ENCODE measurements around the gene SSBP2. TPM values are rescaled to one million over a fixed set of nuclear protein-coding genes. Genes with fewer than 3 reads are reported as not detected.
A peak's percentile ranks its signal among the peaks of the same experiment; 100 is the strongest.

Gene SSBP2
- total RNA-seq, 3 donors from 2014 or later: 65.5 to 110 (median 76.6) TPM

GRCh38 chr5:81783401-81783800, 32.5 kb upstream of the SSBP2 start:
- Histone ChIP-seq H3K4me1 (peaks cover 0 to 10% of the 10 kb centered on the region in 2 donors), H3K9me3 (no peaks in the 10 kb centered on the region), H3K27ac (no peak overlapping the region), H3K4me3 (no peak overlapping the region), H3K36me3 (no peaks in the 10 kb centered on the region), H3K27me3 (no peaks in the 10 kb centered on the region)
- TF ChIP-seq, protein P1, sequence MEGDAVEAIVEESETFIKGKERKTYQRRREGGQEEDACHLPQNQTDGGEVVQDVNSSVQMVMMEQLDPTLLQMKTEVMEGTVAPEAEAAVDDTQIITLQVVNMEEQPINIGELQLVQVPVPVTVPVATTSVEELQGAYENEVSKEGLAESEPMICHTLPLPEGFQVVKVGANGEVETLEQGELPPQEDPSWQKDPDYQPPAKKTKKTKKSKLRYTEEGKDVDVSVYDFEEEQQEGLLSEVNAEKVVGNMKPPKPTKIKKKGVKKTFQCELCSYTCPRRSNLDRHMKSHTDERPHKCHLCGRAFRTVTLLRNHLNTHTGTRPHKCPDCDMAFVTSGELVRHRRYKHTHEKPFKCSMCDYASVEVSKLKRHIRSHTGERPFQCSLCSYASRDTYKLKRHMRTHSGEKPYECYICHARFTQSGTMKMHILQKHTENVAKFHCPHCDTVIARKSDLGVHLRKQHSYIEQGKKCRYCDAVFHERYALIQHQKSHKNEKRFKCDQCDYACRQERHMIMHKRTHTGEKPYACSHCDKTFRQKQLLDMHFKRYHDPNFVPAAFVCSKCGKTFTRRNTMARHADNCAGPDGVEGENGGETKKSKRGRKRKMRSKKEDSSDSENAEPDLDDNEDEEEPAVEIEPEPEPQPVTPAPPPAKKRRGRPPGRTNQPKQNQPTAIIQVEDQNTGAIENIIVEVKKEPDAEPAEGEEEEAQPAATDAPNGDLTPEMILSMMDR (IDR thresholded peaks at IDR 0.05): no peak
- TF ChIP-seq POLR2AphosphoS5 (IDR thresholded peaks at IDR 0.05) (no peak), POLR2A (IDR thresholded peaks at IDR 0.05) (no peak)
- intact Hi-C loops (cut with DNase I; ENCODE audit: low total_unique reads): no loop called here
- DNase-seq (ENCODE audit: low spot score in 2 of 2): no peak

DNA sequence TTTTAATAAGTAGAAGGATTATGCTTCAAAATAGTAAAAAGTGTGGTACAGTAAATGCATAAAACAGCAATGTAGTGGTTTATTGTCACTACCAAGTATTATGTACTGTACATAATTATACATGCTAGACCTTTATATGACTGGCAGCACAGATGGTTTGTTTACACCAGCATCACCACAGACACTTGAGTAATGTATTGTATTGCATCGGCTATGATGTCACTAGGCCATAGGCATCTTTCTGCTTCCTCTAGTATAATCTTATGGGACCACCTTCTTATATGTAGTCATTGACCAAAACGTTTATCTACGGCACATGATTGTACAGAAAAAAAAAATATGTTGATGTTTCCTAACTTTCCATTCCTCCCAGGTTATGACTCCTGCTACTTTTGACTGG, 31.9 kb upstream of the SSBP2 start:
- Histone ChIP-seq H3K27ac (no peak overlapping the region), H3K9me3 (no peaks in the 10 kb centered on the region), H3K4me3 (no peak overlapping the region), H3K36me3 (no peaks in the 10 kb centered on the region), H3K27me3 (no peaks in the 10 kb centered on the region), H3K4me1 (peaks cover 0 to 6% of the 10 kb centered on the region in 2 donors)
- intact Hi-C loops (cut with DNase I; ENCODE audit: low total_unique reads): no loop called here
- DNase-seq (ENCODE audit: low spot score in 2 of 2): no peak
- TF ChIP-seq POLR2AphosphoS5 (IDR thresholded peaks at IDR 0.05): no peak
- TF ChIP-seq POLR2A (IDR thresholded peaks at IDR 0.05): no peak
- TF ChIP-seq, protein P1 (IDR thresholded peaks at IDR 0.05): no peak

GRCh38 chr5:81779916-81780266, 29.0 kb upstream of the SSBP2 start:
- TF ChIP-seq, protein P1 (IDR thresholded peaks at IDR 0.05): no peak
- TF ChIP-seq POLR2A (IDR thresholded peaks at IDR 0.05) (no peak), POLR2AphosphoS5 (IDR thresholded peaks at IDR 0.05) (no peak)
- no peaks in the 10 kb centered on the region for H3K36me3 ChIP-seq
- intact Hi-C loops (cut with DNase I; ENCODE audit: low total_unique reads): no loop called here

DNA sequence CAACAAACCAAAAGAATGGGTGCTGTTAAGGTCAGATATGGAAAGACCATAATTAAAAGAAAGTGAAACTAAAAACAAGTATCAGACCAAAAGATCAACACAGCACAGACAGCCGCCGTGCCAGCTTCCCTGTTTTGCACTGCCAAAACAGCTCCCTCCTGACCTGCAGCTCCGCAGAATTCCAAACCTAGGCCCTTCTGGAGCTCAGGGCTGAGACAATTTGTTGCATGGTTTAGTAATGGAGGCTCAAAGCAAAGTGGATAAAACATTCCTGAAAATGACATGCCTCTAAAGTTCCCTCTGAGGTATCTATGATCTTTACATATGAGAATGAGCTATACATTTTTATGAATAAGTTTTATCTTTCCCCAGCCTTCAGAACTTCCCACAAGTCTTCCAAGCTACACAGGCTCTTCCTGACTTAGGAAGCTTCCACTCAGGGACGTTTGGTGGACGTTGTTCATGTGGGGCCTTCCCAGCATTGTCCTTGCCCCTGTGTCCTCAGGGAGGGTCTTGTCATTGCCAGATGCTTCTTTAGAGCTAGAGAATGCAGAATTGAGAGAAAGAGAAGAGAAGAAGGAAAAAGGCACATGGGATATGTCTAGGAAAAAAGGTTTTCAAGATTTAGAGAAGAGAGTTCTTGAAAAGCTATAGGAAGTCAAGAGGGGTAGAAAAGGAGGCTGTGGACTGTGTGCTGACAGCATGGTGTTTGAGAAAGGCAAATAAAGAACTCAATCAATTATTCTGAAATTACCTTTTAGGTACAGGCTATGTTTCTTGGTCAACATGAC, 28.4 kb upstream of the SSBP2 start:
- DNase-seq (ENCODE audit: low spot score in 2 of 2): peak; percentile 70 to 74
- no peaks in the 10 kb centered on the region for H3K9me3 ChIP-seq
- H3K27ac ChIP-seq: peak overlapping the region; percentile 74 to 89
- TF ChIP-seq POLR2A (IDR thresholded peaks at IDR 0.05) (no peak), POLR2AphosphoS5 (IDR thresholded peaks at IDR 0.05) (peak in 2 of 3 donors; percentile 25 to 30)
- TF ChIP-seq, protein P1 (IDR thresholded peaks at IDR 0.05): no peak
- no peaks in the 10 kb centered on the region for H3K36me3 ChIP-seq
- H3K4me3 ChIP-seq: peak overlapping the region; percentile 18 to 31 (median 27)
- no peaks in the 10 kb centered on the region for H3K4me1 ChIP-seq
- intact Hi-C loops (cut with DNase I; ENCODE audit: low total_unique reads): no loop called here
- no peaks in the 10 kb centered on the region for H3K27me3 ChIP-seq

More at GRCh38 chr5:81779916-81780266, 29.0 kb upstream of the SSBP2 start:
- Histone ChIP-seq H3K9me3 (no peaks in the 10 kb centered on the region), H3K4me1 (no peaks in the 10 kb centered on the region), H3K27ac (peak overlapping the region; percentile 74 to 89), H3K4me3 (no peak overlapping the region), H3K27me3 (no peaks in the 10 kb centered on the region)
- DNase-seq (ENCODE audit: low spot score in 2 of 2): no peak

GRCh38 chr5:81778642-81779041, 27.7 kb upstream of the SSBP2 start:
- no peaks in the 10 kb centered on the region for H3K9me3 ChIP-seq
- DNase-seq (ENCODE audit: low spot score in 2 of 2): no peak
- H3K27ac ChIP-seq: peak overlapping the region; percentile 74 to 89
- intact Hi-C loops (cut with DNase I; ENCODE audit: low total_unique reads): no loop called here
- H3K4me3 ChIP-seq: peak overlapping the region; percentile 18 to 31 (median 27)
- H3K36me3 ChIP-seq: no peaks in the 10 kb centered on the region
- no peaks in the 10 kb centered on the region for H3K4me1 ChIP-seq
- TF ChIP-seq POLR2A (IDR thresholded peaks at IDR 0.05): no peak
- TF ChIP-seq POLR2AphosphoS5 (IDR thresholded peaks at IDR 0.05): no peak
- TF ChIP-seq, protein P1 (IDR thresholded peaks at IDR 0.05): no peak
- H3K27me3 ChIP-seq: no peaks in the 10 kb centered on the region
